NB4 (cell line): ENCODE measurements around the gene CMSS1.

Source experiments
- DNase-seq: peaks from one replicate; pipeline ENCODE4 v3.0.0; 2010; ENCODE audit warnings: low read depth
- H3K4me3 ChIP-seq: one replicate; pipeline ENCODE4 v1.5.1; 2011; ENCODE audit warnings: mild to moderate bottlenecking, low read depth, low read length, moderate library complexity
- CTCF ChIP-seq: IDR thresholded peaks from one replicate; pipeline ENCODE4 v1.5.1; 2012; ENCODE audit warnings: low read depth, low read length
- MAX ChIP-seq: IDR thresholded peaks from 2 replicates; pipeline ENCODE4 v1.6.1; 2011; ENCODE audit warnings: low read depth, low read length
- MYC ChIP-seq: IDR thresholded peaks from 2 replicates; pipeline ENCODE4 v1.6.1; 2011; ENCODE audit warnings: low read depth, low read length
- POLR2A ChIP-seq: IDR thresholded peaks from 2 replicates; pipeline ENCODE4 v1.6.1; 2011; ENCODE audit warnings: mild to moderate bottlenecking; ENCODE audit not compliant: insufficient read length; ENCODE audit errors: extremely low read depth

The CMSS1 gene

GRCh38 chr3:99960941-99961340 is 143.3 kb downstream of the CMSS1 start:
- no peak for DNase-seq
- no peak for TF ChIP-seq POLR2A
- no peak for TF ChIP-seq MAX
- TF ChIP-seq MYC: no peak
- TF ChIP-seq CTCF: no peak
- H3K4me3 ChIP-seq: no peak overlapping the region

- H3K4me3 ChIP-seq: no peak overlapping the region
- TF ChIP-seq POLR2A (no peak), MAX (no peak)
- no peak for DNase-seq
Observed at GRCh38 chr3:99961756-99962515, 144.3 kb downstream of the CMSS1 start.

GRCh38 chr3:99962703-99963102 is 145.0 kb downstream of the CMSS1 start:
- no peak for TF ChIP-seq CTCF
- H3K4me3 ChIP-seq: no peak overlapping the region
- DNase-seq: no peak

GRCh38 chr3:99965077-99965476 is 147.4 kb downstream of the CMSS1 start:
- TF ChIP-seq MAX: no peak
- TF ChIP-seq MYC: no peak
- no peak for TF ChIP-seq CTCF
- no peak for TF ChIP-seq POLR2A
- no peak overlapping the region for H3K4me3 ChIP-seq
- no peak for DNase-seq

- no peak for TF ChIP-seq MAX
- no peak for TF ChIP-seq CTCF
- TF ChIP-seq POLR2A: no peak
- TF ChIP-seq MYC: no peak
- DNase-seq: no peak
- H3K4me3 ChIP-seq: no peak overlapping the region
Observed at GRCh38 chr3:99965681-99966408, 148.2 kb downstream of the CMSS1 start.

GRCh38 chr3:99966662-99967416 is 149.2 kb downstream of the CMSS1 start:
- DNase-seq: no peak
- TF ChIP-seq POLR2A (no peak), MAX (no peak), CTCF (no peak), MYC (no peak)
- H3K4me3 ChIP-seq: no peak overlapping the region
